Gastrocnemius medialis (tissue), 4 donors: Measurements from ENCODE around the gene PFDN1.

Experiments used
- POLR2A ChIP-seq, 2 donors: fragments of 450-650 bp; IDR thresholded peaks; one replicate each; pipeline ENCODE4 v1.6.1; 2017; ENCODE audit warnings: antibody characterized with exemption in 2 of 2, mild to moderate bottlenecking in 2 of 2, moderate library complexity in 2 of 2
- TF ChIP-seq, protein P1 (sequence below), 5 experiments: fragments of 450-650 bp in 3 of 5; fragments of 200-600 bp in 2 of 5; sonication (generic) in 2 of 5; IDR thresholded peaks in 4 of 5; conservative IDR thresholded peaks in 1 of 5; 1 replicate in 4 of 5; 2 replicates in 1 of 5; pipeline ENCODE4 v1.5.1; 2016 to 2019; ENCODE audit warnings: antibody characterized with exemption in 5 of 5, mild to moderate bottlenecking in 3 of 5, moderate library complexity in 3 of 5

DNA sequence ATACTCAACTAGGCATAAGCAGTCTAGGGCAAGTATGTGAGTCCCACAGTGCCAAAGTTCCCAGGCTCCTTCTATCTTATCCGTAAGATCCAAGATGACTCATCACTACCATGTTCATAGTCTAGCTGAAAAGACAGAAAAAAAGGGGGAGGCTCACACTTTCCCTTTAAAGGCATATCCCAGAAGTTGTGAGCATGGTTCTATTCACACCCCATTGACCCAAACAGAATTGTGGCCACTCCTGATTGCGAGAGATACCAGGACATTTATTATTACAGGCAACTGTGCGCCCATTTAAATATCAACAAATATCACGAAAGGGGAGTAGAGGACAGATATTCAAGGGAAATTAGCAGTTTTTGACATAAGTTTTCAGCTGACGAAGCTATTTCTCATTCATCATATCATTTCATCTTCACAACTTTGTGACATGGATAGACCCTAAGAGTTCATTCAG, 8.1 kb upstream of the PFDN1 start:
- TF ChIP-seq, protein P1, sequence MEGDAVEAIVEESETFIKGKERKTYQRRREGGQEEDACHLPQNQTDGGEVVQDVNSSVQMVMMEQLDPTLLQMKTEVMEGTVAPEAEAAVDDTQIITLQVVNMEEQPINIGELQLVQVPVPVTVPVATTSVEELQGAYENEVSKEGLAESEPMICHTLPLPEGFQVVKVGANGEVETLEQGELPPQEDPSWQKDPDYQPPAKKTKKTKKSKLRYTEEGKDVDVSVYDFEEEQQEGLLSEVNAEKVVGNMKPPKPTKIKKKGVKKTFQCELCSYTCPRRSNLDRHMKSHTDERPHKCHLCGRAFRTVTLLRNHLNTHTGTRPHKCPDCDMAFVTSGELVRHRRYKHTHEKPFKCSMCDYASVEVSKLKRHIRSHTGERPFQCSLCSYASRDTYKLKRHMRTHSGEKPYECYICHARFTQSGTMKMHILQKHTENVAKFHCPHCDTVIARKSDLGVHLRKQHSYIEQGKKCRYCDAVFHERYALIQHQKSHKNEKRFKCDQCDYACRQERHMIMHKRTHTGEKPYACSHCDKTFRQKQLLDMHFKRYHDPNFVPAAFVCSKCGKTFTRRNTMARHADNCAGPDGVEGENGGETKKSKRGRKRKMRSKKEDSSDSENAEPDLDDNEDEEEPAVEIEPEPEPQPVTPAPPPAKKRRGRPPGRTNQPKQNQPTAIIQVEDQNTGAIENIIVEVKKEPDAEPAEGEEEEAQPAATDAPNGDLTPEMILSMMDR (IDR thresholded peaks at IDR 0.05 in 4 of 5, conservative IDR thresholded peaks at IDR 0.05 in 1 of 5) = no peak
- TF ChIP-seq POLR2A (IDR thresholded peaks at IDR 0.05) = no peak
